Stimulated activated CD8-positive, alpha-beta memory T cell treated with anti-CD3 and anti-CD28 coated beads, Interleukin-4, amount 100 ng/mL, for 4 hours (primary cell): ENCODE results near the gene SLC24A3.

ENCODE experiments used
- DNase-seq, 2 donors: peaks; one replicate each; pipeline ENCODE4 v3.0.0-alpha.2; 2020; ENCODE audit warnings: low read depth in 2 of 2, low spot score in 1 of 2

SLC24A3 gene

DNA sequence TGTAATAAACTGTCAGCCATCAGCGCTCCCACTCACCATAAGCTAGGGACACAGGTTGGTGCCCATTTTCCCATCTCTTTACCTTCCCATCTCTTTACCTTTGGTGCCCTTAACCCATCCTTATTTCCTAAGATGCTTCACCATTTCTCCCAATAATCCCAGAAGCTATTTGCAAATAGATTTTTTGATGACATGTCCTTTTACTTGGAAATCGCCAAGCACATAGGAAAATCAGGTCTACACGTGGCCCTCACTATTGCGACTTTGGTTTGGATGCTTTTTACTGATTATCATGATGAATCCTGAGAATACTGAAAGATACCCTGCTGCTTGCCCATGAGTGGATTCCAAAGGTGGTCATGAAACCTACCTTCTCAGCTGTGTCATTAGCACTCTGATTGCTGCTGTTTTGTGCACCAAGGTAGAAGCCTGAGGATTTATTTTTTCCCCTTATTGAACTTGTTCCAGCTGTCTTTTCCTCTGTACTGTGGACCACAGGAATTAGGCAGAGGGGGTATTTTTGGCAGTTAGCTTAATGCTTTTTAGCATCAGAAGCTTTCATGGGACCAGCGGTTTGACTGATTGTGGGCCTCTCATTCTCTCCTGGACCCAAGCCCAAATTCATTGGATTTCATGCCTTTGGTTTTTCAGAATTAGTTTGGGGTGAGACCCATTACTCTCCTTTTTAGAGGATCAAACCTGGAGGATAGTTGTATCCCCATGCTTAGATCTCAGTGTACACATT, 316.0 kb downstream of the SLC24A3 start:
- no peak for DNase-seq

GRCh38 chr20:19530006-19530405, 317.6 kb downstream of the SLC24A3 start:
- DNase-seq, result no peak

DNA sequence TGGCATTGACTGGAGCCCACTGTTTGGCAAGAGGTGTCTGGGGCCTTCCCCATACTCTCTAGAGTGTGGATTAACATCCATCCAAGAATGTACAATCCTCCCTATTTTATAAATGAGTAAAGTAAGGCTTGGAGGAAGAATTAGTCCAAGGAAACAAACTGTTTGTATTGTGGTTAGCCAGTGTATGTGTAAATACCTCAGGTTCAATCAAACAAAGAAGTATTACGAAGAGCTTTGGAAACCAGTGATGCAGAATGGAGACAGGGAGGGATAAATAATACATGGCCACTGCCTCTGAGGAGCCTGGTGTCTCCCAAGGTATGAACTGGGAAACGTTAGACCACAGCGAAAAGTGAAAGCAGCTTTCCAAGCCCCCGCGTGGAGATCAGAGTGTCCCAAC, 319.0 kb downstream of the SLC24A3 start:
- no peak for DNase-seq

GRCh38 chr20:19538556-19538955, 326.1 kb downstream of the SLC24A3 start:
- DNase-seq, result no peak

- no peak for DNase-seq
These were observed 326.7 kb downstream of the SLC24A3 start for GRCh38 chr20:19539191-19539590.

DNA sequence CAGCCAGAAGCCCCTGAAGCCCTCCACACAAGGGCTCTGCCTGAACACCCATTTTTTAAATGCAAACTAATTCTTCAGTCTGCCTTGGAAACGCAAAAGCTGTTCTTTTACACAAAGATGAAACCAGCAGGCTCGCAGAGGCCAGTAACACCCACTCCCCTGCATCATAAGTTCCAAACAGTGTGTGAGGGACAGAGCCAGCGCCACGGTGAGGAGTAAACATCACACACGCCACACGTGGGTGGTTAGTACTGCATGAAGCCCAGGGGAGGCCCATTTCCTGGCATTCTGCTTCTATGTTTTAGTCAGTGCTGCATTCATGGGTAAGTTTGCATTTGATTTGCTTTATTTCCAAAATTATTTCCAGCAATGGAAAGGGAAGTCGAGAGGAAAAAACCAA, 327.9 kb downstream of the SLC24A3 start:
- no peak for DNase-seq

GRCh38 chr20:19543101-19543500, 330.7 kb downstream of the SLC24A3 start:
- no peak for DNase-seq

- no peak for DNase-seq
These were observed 332.2 kb downstream of the SLC24A3 start for GRCh38 chr20:19544684-19545083.

DNA sequence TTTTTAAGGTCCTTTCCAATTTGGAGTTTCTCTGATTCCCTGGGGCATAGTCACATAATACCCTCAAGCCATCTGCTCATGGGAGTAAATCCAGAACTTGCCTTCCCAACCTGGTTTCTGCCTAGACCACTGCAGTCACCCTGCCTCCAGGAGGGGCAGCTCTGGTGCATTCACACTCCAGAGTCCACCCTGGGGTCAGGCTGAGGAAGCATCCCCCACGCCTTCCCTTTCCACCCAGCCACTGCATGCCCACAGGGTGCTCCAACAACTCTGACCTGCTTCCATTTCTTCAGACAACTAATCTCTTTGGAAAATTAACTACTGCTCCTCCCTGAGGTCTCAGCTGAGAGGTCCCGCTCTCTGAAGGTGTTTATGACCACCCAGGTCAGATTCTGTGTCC, 334.2 kb downstream of the SLC24A3 start:
- DNase-seq, result no peak

DNA sequence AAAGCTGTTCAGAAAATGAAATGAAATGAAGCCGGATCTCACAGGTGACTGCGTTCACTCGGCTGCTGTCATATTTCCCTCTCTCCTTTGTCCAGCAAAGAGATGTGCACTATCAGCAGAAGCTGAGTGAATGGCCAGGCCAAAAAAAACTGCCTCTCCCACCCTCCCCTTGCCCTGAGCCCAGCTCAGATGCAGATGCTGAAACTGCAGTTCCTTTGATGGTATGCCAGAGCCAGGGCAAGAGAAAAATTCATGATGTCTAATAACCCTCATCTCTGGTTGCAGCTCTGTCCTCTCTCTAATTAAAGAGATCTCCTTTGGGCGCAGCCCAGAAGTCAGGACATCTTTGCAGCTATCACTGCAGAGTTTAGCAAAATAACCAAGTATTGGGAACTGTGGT, 335.1 kb downstream of the SLC24A3 start:
- no peak for DNase-seq

DNA sequence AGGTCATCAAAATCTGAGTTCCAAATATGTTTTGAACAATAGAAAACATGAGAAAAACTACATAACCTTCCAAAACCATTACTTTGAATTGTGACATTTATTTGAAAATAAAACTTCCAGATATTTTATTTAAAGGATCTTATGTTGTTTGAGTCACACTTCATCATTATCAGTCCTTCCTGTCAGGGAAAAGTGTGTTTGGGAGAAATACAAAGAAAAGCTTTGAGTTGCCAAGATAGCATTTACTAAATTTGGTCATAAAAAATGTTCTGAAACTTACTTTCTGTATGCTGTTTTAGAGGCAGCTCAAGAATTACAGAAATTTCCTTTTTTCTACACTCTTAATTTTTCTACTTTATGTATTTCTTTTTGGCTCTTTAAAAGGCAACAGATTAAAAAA, 337.5 kb downstream of the SLC24A3 start:
- no peak for DNase-seq

DNA sequence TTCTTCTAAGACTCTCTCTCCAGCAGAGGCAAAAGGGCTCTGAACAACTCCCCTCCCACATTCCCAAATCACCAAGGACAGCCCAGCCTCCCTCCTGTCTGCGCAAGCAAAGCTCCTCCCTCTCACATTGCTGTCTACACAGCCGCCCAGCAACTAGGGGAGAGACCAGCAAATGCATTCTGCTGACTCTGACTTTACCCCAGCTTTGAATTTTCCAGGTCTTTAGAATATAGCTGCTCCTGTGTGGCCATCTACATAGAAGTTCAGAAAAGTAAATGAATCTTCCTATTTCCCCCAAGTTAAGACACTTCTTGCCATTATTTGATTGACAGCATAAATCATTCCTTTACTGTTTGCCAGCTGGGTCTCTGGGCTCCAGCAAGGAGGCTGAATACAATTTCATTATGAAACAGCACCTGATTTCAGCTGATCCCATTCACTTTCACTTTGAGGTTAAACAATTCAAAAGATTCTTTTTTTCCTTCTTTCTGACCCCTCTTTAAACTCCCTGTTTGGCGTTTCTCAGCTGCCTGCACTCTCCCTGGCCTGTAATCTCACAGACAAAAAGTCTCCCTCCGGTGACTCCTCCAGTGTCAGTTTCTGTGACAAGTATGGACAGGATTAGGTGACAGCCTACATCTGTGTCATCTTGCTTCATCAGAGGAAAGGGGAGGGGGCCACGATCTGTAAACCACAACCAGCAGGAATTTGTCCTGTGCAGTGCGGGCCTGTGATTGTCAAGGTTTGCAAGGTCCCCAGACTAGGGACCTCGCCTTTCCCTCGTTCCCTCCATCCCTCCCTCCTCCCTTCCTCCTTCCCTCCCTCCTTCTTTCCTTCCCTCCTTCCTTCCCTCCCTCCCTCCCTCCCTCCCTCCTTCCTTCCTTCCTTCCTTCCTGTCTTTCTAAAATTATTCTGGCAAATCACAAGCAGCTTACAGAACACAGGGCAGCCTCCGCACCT, 340.1 kb downstream of the SLC24A3 start:
- DNase-seq, result no peak

DNA sequence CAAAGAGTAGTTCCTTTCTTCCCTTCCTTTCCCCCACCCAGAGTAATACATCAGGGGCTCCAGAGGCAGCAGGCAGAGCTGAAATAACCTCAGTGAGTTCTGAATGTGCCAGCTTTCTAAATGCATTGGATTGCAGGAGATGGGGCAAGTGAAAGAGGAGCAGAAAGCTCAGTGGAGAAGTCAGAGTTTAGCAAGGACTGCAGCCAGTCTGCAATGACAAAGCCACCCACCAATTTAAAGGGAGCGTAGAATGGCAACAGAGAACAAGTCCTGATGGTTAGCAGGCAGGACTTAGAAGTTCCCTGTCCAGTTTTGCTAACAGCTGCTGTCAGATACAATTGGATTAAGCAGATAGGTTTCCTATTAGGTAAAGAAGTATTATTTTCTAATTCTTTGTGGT, 342.2 kb downstream of the SLC24A3 start:
- no peak for DNase-seq

GRCh38 chr20:19555726-19556125, 343.3 kb downstream of the SLC24A3 start:
- no peak for DNase-seq

GRCh38 chr20:19557291-19557690, 344.8 kb downstream of the SLC24A3 start:
- DNase-seq, result no peak

DNA sequence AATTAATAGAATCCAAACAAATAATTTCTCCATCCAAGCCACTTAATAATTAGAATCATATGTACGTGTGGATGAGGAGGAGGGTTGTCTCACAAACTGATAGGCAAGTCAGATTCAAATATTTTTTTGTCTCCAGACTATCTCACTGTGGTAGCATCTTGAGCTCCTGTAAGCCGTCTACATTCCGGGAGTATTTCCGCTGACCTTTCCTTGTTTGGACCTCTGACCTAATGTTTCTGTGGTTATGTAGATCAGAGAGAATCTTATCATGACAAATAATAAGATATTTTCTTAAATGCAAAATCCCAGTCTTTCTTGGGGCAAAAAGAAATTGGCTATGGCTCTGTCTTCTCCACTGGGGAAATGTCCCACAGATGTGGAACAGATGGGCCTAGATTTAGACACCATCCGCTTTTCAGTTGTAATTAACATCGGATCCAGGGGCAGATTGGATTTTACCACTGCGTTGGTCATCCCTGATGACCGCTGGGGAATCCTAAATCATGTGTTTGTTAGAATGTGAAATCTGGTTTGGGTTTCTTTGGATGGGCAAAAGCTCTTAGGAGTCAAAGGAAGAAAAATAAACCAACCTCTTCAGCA, 348.5 kb downstream of the SLC24A3 start:
- DNase-seq, result no peak

GRCh38 chr20:19562426-19562825, 350.0 kb downstream of the SLC24A3 start:
- DNase-seq, result no peak

DNA sequence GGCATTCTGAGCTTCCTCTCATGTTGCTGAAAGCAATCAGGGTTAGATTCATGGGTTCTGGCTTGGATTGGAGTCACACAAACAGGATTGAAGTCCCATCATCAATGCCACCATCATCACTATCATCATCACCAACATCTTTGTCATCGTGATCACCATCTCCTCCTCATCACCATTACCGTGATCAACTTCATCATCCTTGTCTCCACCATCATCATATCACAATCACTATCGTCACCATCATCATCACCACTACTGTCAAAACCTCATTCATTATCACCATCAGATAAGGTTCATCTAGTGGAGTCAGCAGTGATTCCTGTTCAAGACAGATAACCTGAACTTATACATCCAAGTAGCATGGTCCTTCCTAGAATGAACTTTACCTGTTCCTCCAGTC, 351.8 kb downstream of the SLC24A3 start:
- no peak for DNase-seq

GRCh38 chr20:19565736-19566135, 353.3 kb downstream of the SLC24A3 start:
- DNase-seq, result no peak

GRCh38 chr20:19566226-19566945, 353.9 kb downstream of the SLC24A3 start:
- DNase-seq, result no peak

DNA sequence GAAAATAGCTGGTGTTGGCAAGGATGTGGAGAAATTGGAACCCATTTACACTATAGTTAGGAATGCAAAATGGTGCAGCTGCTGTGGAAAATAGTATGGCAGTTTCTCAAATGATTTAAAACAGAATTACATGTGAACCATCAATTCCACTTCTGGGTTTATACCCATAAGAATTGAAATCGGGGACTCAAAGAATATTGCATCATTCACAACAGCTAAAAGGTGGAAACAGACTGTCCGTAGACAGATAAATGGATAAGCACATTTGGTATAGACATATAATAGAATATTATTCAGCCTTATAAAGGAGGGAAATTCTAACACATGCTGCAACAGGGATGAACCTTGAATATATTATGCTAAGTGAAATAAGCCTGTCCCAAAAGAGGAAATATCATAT, 355.7 kb downstream of the SLC24A3 start:
- no peak for DNase-seq
